HepG2 (cell line): ENCODE data around the gene DOK1. TPM values are rescaled to one million over a fixed set of nuclear protein-coding genes. Genes with fewer than 3 reads are reported as not detected.

Experiments used
- ASH2L ChIP-seq: fragments of 300-600, 200-600 bp; sonication (generic); IDR thresholded peaks from 2 replicates; pipeline ENCODE4 v1.7.0; 2017; ENCODE audit warnings: low read depth, mild to moderate bottlenecking, moderate library complexity, mixed read lengths, low read length; ENCODE audit not compliant: insufficient read length
- BRD4 ChIP-seq: sonication (generic); formaldehyde crosslinking; IDR thresholded peaks from 2 replicates; pipeline ENCODE4 v1.4.0; 2020; ENCODE audit warnings: missing genetic modification reagents
- DPF2 ChIP-seq: sonication (generic); formaldehyde crosslinking; IDR thresholded peaks from 2 replicates; pipeline ENCODE4 v1.4.0; 2020; ENCODE audit warnings: mild to moderate bottlenecking, low read depth, missing genetic modification reagents, borderline replicate concordance
- ESRRA ChIP-seq: sonication (generic); formaldehyde crosslinking; IDR thresholded peaks from 2 replicates; pipeline ENCODE4 v1.5.1; 2020; ENCODE audit warnings: mild to moderate bottlenecking, low read depth, missing genetic modification reagents
- GLI4 ChIP-seq: sonication (generic); formaldehyde crosslinking; IDR thresholded peaks from 2 replicates; pipeline ENCODE4 v1.5.1; 2020; ENCODE audit warnings: missing genetic modification reagents, mild to moderate bottlenecking, moderate library complexity, borderline replicate concordance
- HCFC1 ChIP-seq: fragments of 150-350 bp; IDR thresholded peaks from 2 replicates; pipeline ENCODE4 v1.6.1; 2014; ENCODE audit warnings: low read depth, low read length
- LCORL ChIP-seq, 2 experiments: fragments of 450-650 bp in 1 of 2; sonication (generic) in 1 of 2; formaldehyde crosslinking in 1 of 2; IDR thresholded peaks; 2 replicates each; pipeline versions ENCODE4 v1.5.0 to v1.6.1; 2017 to 2020; ENCODE audit warnings: antibody characterized with exemption in 1 of 2, missing genetic modification reagents in 1 of 2
- MTF1 ChIP-seq: sonication (generic); formaldehyde crosslinking; IDR thresholded peaks from 2 replicates; pipeline ENCODE4 v1.5.0; 2020; ENCODE audit warnings: missing genetic modification reagents
- ZNF101 ChIP-seq: sonication (generic); formaldehyde crosslinking; IDR thresholded peaks from 2 replicates; pipeline ENCODE4 v1.4.0; 2020; ENCODE audit warnings: mild to moderate bottlenecking, low read depth, missing genetic modification reagents, borderline replicate concordance
- polyA plus RNA-seq, 8 experiments: library from polyadenylated mRNA; depleted of rRNA in 3 of 8; stranded (reverse) in 7 of 8; unstranded in 1 of 8; fragments of >200 nt; fragmentation: Illumina TruSeq in 4 of 8; extraction: Trizol in 4 of 8; gene quantifications; 2 replicates each; pipeline versions ENCODE4 v1.2.1 to v1.2.3, GENCODE V29; 2011 to 2016; ENCODE audit warnings: low read depth in 4 of 8, missing spikeins in 1 of 8, mixed read lengths in 1 of 8; ENCODE audit not compliant: insufficient read depth in 1 of 8
- total RNA-seq, 5 experiments: library from RNA; depleted of rRNA; stranded (reverse); fragments of >200 nt; fragmentation: Illumina TruSeq; extraction: Trizol; gene quantifications; 2 replicates each; pipeline ENCODE4 v1.2.3, GENCODE V29; 2016; ENCODE audit warnings: low read depth in 1 of 5
- TF ChIP-seq, protein P1 (sequence below): sonication (generic); formaldehyde crosslinking; IDR thresholded peaks from 2 replicates; pipeline ENCODE4 v1.4.0; 2020; ENCODE audit warnings: missing genetic modification reagents
- TF ChIP-seq, protein P2 (sequence below): sonication (generic); formaldehyde crosslinking; IDR thresholded peaks from 2 replicates; pipeline ENCODE4 v1.4.0; 2020; ENCODE audit warnings: missing genetic modification reagents, borderline replicate concordance
- TF ChIP-seq, protein P3 (sequence below): sonication (generic); formaldehyde crosslinking; IDR thresholded peaks from 2 replicates; pipeline ENCODE4; 2020; ENCODE audit warnings: missing genetic modification reagents, mild to moderate bottlenecking, borderline replicate concordance

Gene DOK1
- total and polyA plus RNA-seq, 2 of the 13 experiments (the other 11 are each of a cell fraction or from before 2014, with no cell fraction given): 0.53 to 0.74 TPM

DNA sequence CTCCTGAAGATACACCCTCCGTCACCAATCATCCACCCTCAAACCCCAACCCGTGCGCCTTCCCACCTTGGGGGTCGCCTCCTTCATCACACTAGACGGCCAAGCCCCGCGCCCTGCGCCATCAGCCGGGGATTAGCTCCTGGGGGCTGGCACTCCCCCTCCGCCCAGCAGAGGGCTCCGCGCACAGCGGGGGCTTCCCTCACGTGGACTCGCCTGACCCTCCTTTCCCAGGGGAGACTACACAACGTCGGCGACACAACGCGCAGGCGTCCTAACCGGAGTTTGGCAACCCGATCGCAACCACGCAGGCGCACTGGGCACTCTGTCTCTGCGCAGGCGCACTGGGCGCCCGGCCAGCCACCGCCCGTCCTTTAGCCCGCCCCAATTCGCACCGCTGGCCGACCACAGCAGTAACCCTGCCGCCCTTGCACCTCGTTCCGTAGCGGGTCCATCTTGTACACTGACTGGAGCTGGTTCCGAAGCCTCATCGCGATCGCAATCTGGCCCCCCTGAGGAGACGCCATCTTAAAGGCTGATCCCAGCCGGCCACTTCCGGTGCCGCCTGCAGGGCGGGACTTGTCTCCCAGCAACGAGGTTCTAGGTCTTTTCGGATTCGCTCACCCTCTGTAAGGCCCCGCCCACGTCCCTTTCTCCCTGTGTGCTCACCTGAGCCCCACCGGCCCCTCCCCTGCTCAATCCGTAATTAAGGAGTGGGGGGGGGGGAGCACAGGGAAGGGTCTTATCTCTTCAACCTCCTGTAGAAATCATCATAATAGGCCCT, 47.2 kb upstream of the DOK1 start, which contains the start of gene PCGF1 (continued):
- TF ChIP-seq, protein P1, sequence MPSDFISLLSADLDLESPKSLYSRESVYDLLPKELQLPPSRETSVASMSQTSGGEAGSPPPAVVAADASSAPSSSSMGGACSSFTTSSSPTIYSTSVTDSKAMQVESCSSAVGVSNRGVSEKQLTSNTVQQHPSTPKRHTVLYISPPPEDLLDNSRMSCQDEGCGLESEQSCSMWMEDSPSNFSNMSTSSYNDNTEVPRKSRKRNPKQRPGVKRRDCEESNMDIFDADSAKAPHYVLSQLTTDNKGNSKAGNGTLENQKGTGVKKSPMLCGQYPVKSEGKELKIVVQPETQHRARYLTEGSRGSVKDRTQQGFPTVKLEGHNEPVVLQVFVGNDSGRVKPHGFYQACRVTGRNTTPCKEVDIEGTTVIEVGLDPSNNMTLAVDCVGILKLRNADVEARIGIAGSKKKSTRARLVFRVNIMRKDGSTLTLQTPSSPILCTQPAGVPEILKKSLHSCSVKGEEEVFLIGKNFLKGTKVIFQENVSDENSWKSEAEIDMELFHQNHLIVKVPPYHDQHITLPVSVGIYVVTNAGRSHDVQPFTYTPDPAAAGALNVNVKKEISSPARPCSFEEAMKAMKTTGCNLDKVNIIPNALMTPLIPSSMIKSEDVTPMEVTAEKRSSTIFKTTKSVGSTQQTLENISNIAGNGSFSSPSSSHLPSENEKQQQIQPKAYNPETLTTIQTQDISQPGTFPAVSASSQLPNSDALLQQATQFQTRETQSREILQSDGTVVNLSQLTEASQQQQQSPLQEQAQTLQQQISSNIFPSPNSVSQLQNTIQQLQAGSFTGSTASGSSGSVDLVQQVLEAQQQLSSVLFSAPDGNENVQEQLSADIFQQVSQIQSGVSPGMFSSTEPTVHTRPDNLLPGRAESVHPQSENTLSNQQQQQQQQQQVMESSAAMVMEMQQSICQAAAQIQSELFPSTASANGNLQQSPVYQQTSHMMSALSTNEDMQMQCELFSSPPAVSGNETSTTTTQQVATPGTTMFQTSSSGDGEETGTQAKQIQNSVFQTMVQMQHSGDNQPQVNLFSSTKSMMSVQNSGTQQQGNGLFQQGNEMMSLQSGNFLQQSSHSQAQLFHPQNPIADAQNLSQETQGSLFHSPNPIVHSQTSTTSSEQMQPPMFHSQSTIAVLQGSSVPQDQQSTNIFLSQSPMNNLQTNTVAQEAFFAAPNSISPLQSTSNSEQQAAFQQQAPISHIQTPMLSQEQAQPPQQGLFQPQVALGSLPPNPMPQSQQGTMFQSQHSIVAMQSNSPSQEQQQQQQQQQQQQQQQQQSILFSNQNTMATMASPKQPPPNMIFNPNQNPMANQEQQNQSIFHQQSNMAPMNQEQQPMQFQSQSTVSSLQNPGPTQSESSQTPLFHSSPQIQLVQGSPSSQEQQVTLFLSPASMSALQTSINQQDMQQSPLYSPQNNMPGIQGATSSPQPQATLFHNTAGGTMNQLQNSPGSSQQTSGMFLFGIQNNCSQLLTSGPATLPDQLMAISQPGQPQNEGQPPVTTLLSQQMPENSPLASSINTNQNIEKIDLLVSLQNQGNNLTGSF (CRISPR knock-in tag): peak; percentile 93; the same call in 1 of the 2 replicates
- TF ChIP-seq GLI4 (no peak; the same call in 1 of the 2 replicates), BRD4 (peak; percentile 91; the same call in 1 of the 2 replicates), LCORL (IDR thresholded peaks at IDR 0.05) (no peak), LCORL (CRISPR knock-in tag; IDR thresholded peaks at IDR 0.05) (peak; percentile 56; the same call in 1 of the 2 replicates), ASH2L (peak; percentile 97), ESRRA (CRISPR knock-in tag) (peak; percentile 71), HCFC1 (peak; percentile 26; the same call in 1 of the 2 replicates), MTF1 (CRISPR knock-in tag) (no peak), DPF2 (CRISPR knock-in tag) (0 out of 2 replicates have a peak, but pooled peaks have one; percentile 48), ZNF101 (CRISPR knock-in tag) (0 out of 2 replicates have a peak, but pooled peaks have one; percentile 26)
- TF ChIP-seq, protein P2, sequence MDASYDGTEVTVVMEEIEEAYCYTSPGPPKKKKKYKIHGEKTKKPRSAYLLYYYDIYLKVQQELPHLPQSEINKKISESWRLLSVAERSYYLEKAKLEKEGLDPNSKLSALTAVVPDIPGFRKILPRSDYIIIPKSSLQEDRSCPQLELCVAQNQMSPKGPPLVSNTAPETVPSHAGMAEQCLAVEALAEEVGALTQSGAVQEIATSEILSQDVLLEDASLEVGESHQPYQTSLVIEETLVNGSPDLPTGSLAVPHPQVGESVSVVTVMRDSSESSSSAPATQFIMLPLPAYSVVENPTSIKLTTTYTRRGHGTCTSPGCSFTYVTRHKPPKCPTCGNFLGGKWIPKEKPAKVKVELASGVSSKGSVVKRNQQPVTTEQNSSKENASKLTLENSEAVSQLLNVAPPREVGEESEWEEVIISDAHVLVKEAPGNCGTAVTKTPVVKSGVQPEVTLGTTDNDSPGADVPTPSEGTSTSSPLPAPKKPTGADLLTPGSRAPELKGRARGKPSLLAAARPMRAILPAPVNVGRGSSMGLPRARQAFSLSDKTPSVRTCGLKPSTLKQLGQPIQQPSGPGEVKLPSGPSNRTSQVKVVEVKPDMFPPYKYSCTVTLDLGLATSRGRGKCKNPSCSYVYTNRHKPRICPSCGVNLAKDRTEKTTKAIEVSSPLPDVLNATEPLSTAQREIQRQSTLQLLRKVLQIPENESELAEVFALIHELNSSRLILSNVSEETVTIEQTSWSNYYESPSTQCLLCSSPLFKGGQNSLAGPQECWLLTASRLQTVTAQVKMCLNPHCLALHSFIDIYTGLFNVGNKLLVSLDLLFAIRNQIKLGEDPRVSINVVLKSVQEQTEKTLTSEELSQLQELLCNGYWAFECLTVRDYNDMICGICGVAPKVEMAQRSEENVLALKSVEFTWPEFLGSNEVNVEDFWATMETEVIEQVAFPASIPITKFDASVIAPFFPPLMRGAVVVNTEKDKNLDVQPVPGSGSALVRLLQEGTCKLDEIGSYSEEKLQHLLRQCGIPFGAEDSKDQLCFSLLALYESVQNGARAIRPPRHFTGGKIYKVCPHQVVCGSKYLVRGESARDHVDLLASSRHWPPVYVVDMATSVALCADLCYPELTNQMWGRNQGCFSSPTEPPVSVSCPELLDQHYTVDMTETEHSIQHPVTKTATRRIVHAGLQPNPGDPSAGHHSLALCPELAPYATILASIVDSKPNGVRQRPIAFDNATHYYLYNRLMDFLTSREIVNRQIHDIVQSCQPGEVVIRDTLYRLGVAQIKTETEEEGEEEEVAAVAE: peak; percentile 44
- TF ChIP-seq, protein P3, sequence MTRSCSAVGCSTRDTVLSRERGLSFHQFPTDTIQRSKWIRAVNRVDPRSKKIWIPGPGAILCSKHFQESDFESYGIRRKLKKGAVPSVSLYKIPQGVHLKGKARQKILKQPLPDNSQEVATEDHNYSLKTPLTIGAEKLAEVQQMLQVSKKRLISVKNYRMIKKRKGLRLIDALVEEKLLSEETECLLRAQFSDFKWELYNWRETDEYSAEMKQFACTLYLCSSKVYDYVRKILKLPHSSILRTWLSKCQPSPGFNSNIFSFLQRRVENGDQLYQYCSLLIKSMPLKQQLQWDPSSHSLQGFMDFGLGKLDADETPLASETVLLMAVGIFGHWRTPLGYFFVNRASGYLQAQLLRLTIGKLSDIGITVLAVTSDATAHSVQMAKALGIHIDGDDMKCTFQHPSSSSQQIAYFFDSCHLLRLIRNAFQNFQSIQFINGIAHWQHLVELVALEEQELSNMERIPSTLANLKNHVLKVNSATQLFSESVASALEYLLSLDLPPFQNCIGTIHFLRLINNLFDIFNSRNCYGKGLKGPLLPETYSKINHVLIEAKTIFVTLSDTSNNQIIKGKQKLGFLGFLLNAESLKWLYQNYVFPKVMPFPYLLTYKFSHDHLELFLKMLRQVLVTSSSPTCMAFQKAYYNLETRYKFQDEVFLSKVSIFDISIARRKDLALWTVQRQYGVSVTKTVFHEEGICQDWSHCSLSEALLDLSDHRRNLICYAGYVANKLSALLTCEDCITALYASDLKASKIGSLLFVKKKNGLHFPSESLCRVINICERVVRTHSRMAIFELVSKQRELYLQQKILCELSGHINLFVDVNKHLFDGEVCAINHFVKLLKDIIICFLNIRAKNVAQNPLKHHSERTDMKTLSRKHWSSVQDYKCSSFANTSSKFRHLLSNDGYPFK: peak; percentile 96; the same call in 1 of the 2 replicates
